SKM-1 (cell line): ENCODE data around the gene GBE1.

ENCODE experiments used
- DNase-seq: peaks from one replicate; lab custom pipeline; 2025; ENCODE audit not compliant: unreplicated experiment; lab: John Stamatoyannopoulos, UW

The GBE1 gene

DNA sequence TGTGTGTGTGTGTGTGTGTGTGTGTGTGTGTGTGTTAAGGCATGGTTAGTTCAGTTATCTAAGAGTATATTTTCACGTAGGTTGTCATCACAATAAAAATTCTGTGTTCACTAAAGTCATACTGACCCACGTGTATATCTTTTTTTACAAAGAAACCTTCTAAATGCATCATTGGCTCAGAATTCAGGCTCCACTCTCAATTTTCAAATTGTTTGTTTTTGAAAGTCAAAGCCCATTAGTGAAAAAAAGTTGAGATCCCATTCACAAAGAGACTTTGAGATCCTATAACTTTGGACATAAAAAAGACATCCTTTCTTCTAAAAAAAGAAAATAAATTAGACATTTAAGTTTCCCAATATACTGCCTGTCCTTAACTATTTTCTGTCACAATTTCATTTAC lies 59.3 kb downstream of the GBE1 start:
- no peak for DNase-seq

DNA sequence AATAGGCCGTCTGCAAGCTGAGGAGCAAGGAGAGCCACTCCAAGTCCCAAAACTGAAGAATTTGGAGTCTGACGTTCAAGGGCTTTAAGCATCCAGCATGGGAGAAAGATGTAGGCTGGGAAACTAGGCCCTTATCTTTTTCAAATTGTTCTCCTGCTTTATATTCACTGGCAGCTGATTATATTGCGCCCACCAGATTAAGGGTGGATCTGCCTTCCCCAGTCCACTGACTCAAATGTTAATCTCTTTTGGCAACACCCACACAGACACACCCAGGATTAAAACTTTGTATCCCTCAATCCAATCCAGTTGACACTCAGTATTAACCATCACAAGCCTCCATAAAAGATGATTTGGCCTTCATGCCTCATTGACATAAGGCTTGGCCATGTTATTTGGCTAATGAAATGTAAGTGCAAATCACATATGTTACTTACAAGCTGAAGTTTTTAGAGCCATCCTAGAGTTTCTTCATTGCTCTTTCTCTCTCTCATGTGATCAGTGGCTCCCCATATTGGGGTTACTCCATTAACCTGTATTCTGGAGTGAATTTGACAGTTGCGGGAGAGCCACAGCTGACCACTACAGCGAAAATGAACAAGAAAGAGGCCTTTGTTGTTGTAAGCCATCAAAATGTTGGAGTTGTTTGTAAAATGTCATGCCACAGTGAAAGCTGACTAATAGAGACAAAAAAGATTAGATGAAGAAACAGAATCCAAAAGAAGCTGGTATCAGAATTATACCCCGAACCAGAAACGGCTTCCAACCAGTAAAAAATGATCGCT lies 61.7 kb downstream of the GBE1 start:
- no peak for DNase-seq

DNA sequence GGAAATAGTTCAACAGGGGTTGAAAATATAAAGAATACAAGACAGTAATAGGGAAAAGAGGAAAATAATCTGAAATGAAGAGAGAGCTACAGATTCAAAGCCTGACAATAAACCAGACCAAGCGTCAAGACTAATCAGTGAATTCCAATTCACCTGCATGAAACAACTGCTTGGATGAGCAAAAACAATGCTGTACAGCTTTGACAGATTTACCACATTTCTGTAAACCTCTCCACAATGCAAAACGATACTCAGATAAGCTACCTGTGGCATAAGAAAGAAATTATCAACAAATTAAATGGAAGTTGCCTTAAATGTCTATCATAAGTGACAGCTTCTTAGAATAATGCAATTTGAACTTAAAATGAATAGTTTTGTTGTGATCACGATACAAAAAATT lies 65.4 kb downstream of the GBE1 start:
- no peak for DNase-seq

DNA sequence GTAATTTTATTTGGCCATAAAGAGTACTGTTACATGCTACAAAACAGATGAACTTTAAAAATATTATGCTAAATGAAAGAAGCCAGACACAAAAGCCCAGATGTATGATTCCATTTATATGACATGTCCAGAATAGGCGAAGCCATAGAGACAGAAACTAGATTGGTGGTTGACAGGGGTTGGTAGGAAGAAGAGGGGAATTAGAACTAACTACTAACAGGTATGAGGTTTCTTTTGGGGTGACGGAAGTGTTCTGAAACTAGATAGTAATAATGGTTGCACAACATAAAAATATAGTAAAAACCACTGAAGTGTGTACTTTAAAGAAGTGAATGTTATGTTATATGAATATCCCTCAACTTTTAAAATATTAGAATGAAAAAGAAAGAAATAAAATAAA lies 66.1 kb downstream of the GBE1 start:
- DNase-seq = no peak

DNA sequence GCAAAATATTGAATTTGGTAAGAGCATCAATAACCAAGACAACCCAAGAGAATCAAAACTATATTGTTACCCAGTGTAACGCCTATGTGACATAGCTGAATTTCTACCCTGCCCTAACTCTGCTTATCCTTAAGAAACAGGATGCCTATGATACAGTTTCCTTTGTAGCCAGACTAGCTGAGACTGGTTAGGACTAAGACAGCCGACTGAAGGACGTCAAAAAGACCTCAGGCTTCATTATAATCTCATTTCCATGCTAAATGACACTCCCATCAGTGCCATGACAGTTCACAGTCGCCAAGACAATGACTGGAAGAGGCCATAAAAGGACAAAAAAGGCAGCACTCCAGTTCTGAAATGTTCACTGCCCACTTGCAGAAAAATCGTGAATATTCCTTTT lies 66.8 kb downstream of the GBE1 start:
- no peak for DNase-seq

DNA sequence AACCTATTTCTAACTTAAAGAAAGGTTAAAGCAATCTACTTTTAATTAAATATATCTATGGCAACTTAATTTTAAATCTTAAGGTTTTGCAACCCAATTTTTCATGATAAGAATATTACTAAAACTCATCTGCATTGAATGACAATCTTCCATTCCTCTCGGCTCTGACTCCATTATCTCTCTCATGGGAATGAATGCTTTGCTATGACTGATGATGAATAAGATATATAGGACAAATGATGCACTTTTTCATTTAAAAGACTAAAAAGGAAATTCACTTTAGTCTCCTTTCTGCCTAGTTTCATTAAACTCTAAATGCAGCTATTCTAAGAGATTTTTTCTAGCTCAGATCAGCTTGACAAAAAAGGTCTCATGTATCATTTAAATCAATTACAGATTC lies 68.7 kb downstream of the GBE1 start:
- DNase-seq = no peak

DNA sequence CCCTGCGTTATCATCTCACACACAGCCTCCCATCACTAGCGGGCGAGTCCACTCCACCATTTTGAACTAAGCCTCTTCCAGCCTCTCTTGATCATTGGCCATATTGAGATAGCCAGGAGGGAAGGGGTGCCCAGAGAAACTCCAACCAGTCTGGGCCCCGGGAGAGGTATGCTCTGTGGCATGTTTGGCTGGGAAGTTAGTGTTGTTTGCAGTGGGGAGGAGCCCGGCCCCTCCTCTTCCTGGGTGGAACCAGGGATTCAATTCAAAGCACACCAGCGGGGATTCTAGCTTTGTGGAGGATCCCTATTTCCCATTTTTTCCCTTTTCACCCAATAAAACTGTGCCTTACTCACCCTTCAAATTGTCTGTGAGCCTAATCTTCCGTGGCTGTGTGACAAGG lies 71.8 kb downstream of the GBE1 start:
- DNase-seq = no peak

DNA sequence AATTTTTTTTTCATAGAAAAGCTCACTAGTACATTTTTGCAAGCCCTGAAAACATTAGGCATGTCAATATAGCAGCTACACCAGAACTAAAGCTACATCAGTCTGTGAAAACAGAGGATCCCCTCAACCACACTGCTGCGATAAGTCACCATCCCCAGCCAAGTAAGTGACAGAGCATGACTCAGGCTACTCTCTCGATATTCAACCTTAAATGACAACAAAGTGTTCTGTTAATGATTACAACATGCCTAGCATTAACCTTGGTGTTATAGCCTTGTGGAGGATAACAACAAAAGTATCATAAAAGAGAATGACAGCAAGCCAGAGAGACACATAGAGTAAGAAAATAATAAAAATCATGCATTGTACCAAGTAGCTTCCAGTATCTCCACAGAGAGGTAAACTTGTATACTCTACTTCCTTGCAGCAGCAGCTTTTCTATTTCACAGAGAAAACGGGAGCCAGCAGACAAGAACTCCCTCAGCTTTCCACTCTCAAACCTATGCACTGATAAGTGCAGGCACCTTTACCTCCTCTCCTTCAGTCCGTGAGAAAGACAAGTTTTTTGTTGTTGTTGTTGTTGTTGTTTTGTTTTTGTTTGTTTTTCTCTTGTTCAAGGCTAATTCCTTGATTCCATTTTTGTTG lies 76.6 kb downstream of the GBE1 start:
- DNase-seq = no peak

DNA sequence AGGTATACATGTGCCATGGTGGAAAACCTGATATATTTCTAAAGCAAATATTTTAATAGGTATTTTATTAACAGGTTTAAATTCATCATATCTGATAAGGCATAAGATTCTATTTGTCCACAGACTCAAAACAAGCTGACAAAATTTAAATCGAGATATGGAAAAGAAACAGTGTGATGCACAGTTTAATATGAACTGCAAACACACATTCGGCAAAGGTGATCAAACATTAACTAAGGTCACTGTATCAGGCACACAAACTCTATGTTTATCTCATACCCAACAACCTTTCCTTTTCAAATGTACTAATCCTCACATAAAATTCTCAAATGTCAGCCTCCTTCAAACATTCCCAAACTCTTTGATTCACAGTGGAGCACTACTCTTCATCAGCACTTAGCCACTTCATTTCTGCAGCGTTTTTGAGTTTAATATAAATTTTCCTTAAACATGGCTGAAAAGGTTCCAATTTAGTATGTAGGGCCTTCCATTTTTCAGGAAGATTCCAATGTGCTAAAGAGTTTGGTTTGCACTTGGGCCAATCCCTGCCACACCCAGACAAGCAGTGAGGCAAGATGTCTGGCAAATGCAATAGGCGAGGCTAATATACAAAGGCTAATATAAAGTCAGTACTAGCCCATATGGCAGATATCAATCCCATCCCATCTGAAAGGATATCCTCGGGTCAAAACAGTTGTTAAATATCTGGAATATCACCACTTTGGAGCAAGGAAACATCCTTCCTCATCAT lies 84.6 kb downstream of the GBE1 start:
- no peak for DNase-seq

DNA sequence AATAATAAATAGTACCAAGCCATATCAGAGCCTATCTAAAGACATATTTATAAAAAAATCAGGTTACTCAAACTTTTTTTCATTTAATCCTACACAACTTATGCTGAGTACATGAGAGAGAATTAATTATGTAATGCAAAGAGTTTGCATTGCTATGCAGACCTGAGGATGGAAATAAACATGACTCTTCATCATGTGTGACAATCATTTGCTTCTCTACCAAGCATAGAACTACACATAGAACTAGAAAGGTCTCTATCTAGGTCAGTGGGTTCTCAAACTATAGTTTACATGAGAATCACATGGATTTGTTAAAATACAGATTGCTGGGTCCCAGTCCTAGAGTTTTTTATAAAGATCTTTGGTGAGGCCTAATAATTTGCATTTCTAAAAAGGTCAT lies 86.8 kb downstream of the GBE1 start:
- no peak for DNase-seq

DNA sequence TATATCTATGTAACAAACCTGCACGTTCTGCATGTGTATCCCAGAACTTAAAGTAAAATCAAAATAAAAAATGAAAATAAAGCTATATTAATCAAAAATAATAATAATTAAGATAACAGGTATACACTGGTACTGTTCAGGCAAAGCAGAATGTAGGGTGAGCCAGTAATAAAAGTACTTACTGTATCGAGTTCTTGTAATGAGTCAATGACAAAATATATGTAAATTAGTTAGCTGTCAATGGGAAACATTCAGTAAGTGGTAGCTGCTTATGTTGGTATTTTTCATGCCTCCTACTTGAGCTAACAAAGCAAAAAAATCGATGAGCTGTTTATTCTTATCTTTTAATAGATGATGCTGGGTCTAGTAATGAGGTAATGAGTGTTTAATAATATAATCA lies 93.2 kb downstream of the GBE1 start:
- no peak for DNase-seq

DNA sequence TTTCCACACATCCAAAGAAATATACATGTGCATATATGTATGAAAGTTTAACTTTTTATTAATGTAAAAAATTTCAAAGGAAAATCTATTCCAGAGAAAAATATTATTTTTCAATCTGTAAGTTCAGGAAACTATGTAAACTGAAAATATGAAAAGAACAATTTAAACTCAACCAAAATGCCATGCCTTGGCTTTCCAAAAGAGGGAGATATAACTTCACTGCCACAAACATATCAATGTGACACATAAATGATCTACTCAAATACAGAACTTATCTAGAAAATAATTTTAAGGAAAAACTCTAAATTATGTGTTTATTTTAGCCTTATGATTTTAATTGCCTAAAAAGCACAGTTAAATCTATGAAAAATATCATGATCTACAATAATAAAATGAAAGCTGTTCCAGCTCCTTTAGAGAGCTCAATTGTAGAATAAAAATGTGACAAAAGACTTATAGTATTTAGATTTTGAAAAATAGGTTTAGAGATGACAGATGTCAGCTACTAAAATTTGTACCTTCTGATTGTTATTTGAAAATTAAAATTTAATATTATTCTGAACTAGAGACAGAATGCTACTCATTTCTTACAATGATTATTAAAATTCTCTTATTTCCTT lies 94.8 kb downstream of the GBE1 start:
- no peak for DNase-seq

DNA sequence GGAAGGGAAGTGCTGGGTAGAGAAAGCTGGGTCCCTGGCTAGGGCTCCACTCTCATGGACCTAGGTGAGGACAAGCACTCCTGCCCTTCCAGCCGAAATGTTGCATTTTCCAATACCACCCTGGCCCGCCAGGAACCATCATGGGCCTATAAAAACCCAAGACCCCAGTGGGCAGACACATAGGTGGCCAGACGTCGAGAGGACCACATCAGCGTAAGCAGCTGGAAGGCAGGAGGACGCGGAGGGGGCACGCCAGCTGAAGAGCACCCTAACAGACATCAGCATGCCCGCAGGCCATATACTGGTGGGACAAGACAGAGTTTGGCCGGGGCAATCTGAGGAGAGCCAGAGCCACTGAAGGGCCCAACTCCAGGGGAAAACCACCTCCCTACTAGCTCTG lies 98.3 kb downstream of the GBE1 start:
- no peak for DNase-seq

DNA sequence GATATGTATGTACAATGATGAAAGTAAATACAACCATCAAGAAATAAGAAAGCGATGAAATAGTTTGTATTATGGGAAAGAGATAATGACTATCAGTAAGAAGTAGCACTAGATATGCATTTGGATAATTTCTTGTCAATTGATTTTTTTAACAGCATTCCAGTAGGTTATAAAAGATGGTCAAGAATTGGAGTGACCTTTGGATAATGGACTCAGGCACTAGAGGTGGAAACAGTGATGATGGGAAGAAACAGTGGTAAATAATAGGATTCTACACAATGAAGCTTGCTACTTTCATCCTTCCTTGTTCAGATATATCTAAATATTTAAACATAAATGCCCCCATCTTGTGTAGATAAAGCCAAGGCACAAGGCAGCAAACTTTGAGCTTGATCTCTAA lies 101.4 kb downstream of the GBE1 start:
- no peak for DNase-seq

DNA sequence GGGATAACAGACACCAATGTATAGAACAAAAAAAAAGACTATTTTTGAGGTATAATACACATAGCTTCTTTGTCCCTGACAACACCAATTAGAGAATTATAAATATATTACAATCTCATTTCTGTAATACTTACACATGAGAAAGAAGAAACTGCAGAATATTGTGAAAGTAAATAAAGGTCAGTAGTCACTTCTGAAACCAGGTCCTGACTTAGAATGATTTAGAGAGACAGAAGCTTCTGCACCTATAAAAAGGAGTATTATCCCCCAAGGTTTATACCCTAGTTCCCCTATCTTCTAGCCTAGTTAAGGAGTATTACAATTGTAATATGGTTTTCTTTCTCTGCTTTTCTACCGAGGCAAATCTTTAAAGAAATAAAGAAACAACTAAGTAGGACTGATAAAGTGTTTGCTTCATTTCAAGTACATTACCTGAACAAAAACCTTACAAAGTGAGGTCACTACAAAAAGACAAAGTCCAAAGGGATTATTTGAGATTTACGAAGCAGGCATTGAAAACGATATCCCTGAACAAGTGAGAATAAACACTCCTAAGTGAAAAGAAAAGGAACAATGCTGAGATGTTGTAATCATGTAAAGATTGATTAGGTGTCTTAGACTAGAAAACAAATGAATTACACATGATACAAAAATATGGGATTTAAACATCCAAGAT lies 103.0 kb downstream of the GBE1 start:
- DNase-seq = no peak

DNA sequence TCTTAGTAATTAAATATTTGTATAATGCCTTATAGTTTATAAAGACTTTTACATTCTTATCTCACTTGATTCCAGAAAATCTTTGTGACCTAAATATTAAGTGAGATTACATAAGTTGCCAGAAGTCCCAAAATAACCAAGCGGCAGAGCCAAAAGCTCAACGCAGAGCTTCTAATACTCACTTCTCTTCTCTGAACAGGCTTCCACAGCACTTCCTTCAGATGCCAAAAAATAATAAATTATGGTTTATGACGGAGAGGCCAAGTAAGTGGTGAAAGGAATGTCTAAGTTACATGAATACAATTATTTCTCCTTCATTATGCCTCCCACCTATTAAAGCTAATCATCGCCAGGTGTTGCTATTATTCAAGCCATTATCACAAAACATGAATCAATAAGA lies 110.3 kb downstream of the GBE1 start:
- DNase-seq = no peak

DNA sequence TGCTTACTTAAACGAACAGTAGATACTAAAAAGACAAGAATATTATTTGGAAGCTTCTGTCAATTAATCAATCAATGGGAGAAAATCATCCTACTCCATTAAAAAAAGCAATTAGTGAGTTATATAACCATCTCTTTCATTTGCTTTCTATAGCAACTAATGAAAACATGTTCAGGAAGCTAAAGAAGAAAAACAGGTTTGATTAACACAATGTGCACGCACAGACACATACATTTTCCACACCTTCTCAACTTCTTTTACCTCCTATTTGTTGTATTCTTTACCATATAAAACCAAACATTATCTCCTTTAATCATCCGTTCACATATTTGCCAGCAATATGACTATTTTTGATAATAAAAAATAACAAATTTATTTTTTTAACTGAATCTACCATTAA lies 111.3 kb downstream of the GBE1 start:
- no peak for DNase-seq

DNA sequence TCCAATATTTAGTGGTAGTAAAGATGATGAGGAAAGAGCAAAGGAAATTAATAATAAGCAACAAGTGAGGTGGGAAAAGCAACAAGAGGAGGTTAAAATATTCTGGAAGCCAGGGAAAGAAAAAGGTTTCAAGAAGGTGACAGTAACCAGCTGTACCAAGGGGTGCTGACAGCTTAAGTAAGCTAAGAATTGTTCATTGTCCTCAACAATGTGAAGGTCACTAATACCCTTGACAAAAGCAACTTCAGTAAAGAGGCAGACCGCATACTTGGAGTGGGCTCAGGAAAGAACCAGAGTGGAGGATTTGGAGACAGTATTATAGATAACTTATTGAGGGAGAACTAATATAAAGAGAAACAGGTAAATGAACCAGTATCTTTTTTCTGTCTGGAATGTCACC lies 116.2 kb downstream of the GBE1 start:
- no peak for DNase-seq

DNA sequence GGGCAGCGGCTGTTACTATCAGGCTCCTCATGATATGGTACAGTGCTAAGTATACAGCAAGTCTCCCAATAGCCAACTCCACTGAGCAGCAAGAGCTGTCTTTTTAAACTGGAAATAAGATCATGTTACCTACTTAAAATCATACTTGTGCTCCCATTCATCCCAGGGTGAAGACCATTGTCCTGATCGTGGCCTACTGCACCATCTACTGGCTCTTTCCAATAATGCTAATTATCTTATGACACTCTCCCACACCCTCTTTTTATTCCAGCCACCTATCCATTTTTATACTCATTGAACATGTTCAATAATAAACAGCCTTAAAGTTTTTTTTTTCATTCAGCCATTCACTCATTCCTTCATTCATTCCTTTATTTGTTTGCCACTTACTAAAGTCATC lies 117.7 kb downstream of the GBE1 start:
- DNase-seq = no peak

DNA sequence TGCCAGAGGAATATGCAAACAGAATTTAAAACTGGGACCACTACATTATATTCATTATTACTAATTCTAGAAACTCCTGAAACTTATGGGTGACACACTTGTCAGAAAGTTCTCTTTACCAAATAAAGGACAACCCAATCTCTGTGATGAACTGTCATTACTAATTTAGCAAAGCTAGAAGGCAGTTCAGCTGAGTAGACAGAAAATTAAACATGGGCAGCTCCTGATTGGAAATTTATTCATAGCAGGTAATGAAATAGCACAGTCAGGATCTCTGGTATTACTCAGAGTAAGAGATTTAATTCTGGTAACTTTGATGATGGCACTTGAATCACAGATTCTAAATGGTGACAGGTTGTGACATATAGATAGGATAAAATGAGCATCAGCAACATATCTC lies 123.0 kb downstream of the GBE1 start:
- no peak for DNase-seq

DNA sequence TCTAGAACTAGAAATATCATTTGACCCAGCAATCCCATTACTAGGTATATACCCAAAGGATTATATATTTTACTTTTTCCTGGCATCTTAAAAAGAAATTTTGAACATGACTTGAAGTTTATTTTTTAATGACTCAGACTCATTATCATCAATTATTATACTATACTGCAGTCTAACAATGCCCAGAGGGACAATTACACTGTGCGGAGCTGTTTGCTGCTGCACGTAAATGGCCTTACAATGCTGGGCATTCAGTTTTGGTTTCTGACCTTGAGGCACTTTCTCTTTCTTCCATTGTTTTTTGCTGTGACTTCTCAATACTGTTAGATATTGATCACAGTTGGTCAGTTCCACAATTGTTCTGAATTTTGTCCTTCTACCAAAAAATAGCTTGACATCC lies 128.8 kb downstream of the GBE1 start:
- DNase-seq = no peak
